ENCODE data around the gene HMX1.

Gene HMX1

DNA sequence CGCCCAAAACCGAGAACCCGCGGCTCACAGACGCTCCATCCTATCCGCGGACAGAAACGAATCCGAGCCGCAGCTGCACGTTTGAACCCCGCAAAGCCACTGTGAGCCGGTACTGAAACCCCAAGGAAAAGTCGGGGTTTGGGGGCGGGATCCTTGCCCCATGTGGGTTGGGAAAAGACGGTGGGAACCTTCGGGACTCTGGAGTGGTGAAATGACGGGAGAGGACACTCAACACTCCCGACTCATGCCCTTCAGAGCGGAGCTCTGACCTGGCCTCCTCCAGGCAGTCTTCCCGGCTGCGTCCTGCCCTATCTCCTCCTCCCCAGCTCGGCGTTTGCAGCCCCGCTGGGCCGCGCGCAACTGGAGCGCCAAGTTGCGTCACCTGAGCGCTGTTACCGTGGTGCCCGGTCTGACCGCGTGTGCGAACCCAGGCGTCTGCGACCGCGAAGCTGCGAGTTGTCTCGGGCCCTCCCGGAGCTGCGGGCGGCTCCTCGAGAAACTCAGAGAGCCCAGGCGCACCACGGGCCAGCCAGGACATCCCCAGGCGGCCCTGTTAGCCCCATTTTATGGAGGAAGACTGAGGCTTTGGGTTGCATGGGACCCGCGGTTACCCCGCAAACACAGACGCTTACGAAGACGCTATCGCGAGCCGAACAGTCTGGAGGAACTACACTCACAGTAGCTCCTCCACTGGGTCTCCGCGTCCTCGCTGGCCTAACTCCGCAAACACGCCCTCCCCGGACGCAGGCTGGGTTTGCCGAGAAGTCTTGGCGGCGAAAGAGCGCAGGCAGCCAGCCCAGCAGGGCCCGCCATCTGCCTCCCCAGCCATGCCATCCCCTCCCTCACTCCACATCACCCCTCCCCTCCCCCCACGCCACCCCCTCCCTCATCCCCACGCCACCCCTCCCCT is 20.3 kb upstream of the HMX1 start:
- DNase-seq = no peak

DNA sequence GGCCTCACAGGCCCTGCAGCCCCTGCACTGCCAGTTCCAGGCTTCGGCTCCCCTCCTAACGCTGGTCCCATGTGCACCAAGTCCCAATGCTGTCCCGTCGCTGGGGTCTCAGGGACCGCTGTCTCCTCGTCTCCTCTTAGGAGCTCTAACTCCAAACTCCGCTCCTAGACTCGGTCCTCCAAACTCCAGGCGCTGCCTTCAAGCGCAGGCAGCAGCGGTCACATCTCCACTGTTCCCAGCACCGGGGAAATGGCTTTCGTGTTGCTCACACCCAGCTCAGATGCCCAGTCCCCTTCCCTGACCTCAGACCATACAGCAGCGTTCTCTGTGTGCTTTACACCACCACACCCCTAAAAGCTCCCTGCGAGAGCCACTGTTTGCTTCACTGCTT is 19.6 kb upstream of the HMX1 start:
- DNase-seq = no peak

GRCh38 chr4:8888856-8889255 is 17.2 kb upstream of the HMX1 start:
- no peak for DNase-seq

- no peak for DNase-seq
These were observed 15.2 kb upstream of the HMX1 start for GRCh38 chr4:8886612-8887406.

- DNase-seq = no peak
These were observed 10.6 kb upstream of the HMX1 start for GRCh38 chr4:8882239-8882638.

GRCh38 chr4:8880851-8881250 is 9.2 kb upstream of the HMX1 start:
- DNase-seq = no peak

- DNase-seq = no peak
These were observed 7.9 kb upstream of the HMX1 start for GRCh38 chr4:8879574-8879973.

GRCh38 chr4:8878421-8878820 is 6.8 kb upstream of the HMX1 start:
- DNase-seq = no peak

DNA sequence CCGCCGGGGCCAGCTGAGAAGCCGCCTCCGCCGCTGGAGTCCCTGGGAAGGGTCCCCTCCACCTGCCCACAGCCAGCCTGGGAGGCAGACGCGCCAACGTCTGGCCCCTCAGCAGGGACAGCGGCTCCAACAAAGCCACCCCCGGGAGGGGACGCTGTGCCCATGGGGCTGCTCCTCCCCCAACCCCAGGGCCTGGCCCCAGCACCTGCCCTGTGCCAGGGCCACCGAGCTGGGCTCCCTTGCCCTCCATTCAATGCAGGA is 6.1 kb upstream of the HMX1 start:
- DNase-seq = no peak

DNA sequence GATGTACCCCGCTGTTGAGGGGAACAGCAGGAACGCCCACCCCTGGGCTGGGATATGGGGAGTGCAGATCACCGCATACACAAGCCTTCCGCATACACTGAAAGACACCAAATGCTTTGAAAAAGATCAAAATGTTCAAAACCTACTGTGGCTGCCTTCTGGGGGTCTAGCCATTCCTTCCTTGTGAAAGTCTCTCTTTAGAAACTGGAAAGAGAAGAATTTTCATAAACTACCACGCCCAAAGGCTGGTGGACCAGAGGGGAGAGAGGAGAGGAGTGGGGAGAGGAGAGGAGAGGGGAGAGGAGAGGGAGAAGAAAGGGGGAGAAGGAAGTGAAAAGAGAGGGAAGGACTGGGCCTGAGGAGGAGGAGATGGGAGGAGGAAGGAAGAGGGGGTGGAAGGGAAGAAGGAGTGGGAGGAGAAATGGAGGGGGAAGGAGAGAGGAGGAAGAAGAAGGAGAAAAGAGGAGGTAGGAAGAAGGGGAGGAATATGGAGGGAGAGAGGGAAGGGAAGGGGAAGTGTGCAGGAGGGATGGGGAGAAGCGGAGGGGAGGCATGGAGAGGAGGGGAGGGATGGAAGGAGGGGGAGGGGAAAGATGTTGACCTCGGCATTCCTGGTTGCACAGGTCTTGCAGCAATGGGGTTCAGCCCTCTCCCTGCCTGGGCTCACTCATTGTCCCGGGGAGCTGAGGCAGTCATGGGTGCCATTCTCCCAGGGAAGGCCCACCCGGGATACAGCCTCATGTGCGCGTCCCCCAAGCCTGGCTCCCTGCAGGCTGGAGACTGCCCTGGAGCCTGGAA is 5.5 kb upstream of the HMX1 start:
- no peak for DNase-seq

GRCh38 chr4:8874896-8875680 is 3.4 kb upstream of the HMX1 start:
- DNase-seq = no peak

- DNase-seq = no peak
These were observed 2.6 kb upstream of the HMX1 start for GRCh38 chr4:8874003-8874895.

DNA sequence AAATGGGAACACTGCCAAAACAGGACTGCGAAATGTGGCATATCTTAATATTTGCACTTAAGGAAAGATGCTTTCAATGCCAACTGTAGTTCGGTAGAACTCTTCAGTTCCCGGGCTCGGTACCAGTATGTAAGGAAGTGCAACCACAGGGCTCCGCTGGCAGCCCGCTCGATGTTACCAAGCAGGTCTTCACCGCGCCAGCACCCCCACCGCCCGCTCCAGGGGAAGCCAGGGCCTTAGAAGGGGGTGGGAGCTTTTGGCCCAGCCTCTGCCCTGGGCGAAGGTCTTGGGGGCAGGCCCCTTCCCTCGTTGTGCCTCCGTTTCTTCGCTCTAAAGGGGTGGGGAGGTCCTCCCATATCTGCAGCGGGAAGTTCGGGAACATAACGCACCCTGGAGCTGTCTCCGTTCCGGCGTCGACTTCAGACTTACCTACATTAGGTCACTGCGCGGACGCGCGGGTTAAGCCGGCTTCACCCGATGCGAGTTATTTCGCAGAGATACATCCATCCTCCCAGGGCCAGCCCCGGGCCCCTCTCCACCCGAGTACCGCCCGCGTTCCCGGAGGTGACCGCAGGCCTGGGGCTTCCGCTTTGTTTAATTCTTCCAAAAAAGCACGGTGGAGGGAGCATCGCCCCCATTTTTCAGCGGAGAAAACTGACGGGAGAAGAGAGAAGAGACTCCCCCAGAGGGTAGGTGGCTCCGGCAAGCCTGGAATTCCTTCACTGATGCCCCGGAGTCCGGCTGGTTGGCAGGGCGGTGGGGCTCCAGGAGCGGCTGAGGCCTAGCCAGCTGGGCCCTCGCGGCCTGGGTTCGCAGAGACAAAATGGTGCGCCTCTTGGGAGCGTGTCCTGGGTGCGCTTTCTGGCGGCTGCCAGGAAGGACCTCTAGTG is 1.0 kb upstream of the HMX1 start:
- no peak for DNase-seq

DNA sequence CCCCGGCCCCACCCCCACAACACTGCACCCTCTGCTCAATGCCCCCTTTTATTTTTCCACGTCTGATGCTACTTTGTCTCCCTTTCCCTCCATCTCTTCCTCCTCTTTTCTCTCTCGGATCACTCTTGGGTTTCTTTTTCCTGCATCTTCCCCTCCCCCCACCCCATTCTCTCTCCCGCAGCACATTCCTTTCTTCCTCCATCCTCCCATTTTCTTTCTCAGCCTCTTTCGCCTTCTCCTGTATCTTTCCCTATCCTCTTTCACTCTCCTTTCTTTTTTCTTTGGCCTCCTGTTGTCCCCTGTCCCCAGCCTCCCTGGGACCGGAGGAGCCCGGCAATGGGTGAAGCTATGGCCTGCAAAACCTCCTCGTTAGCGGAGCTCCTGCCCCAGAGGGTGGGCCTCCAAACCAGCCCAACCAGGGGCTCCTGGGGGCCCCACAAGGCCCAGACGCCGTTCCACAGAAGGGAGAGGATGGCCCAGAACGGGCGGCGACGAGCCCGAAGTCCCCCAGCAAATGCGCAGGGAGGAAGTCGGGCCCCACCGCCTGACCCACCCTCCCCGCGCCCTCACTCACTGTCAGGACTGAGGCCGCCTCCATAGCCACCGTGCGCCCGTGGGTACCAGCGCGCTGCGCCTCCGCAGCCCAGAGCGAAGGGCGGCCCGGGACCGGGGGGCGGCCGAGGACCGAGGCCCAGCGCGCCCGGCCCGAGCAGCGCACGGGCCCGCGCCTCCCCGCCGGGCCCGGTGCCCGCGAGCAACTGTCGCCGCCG is 807 bp downstream of the HMX1 start:
- no peak for DNase-seq

- DNase-seq = no peak
These were observed 1.6 kb downstream of the HMX1 start for GRCh38 chr4:8869898-8870646.

GRCh38 chr4:8869002-8869897 is 2.4 kb downstream of the HMX1 start:
- no peak for DNase-seq

- DNase-seq = no peak
These were observed 3.2 kb downstream of the HMX1 start for GRCh38 chr4:8868321-8869001.

All from CD4-positive, alpha-beta T cell treated with Interferon alpha-2 for 1 hour (primary cell).